Skeletal muscle satellite cell (primary cell): ENCODE measurements around the gene GH2.
"Not testable (repeated sequence)": the region's sequence is repeated elsewhere in the genome, so short reads cannot be mapped to it uniquely, and the experiment has no call there.

Experiments
- H3K27me3 ChIP-seq: 2 replicates; pipeline ENCODE4 v1.7.0; 2013; ENCODE audit warnings: low read length; ENCODE audit not compliant: control insufficient read depth, insufficient read depth
- H3K36me3 ChIP-seq: 2 replicates; pipeline ENCODE4 v1.7.0; 2013; ENCODE audit warnings: mild to moderate bottlenecking, control low read depth, low read length; ENCODE audit not compliant: insufficient read depth
- H3K4me1 ChIP-seq: 2 replicates; pipeline ENCODE4 v1.7.0; 2013; ENCODE audit warnings: low read length; ENCODE audit not compliant: control insufficient read depth, insufficient read depth
- H3K4me2 ChIP-seq: 2 replicates; pipeline ENCODE4 v1.7.0; 2013; ENCODE audit warnings: mild to moderate bottlenecking, low read length
- H3K4me3 ChIP-seq: 2 replicates; pipeline ENCODE4 v1.7.0; 2013; ENCODE audit warnings: low read length
- H3K9ac ChIP-seq: 2 replicates; pipeline ENCODE4 v1.7.0; 2013; ENCODE audit warnings: mild to moderate bottlenecking, low read depth, low read length, moderate library complexity
- H3K9me3 ChIP-seq: replicated peaks from 2 replicates; pipeline ENCODE4 v1.7.0; 2013; ENCODE audit warnings: mild to moderate bottlenecking, control low read depth, low read length

The GH2 gene

DNA sequence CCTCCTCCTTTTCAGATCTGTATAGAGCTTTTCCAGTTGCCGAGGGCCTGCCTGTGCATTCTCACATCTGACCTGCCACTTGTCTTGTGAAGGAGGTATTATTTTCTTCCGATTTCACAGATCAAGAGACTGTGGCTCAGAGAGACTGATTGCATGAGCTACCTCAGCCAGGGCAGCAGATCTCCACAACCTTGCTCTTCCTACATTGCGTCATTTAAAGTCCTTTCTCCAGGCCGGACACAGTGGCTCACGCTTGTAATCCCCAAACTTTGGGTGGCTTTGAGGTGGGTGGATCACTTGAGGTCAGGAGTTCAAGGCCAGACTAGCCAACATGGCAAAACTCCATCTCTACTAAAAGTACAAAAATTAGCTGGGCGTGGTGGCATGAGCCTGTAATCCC, 38.3 kb upstream of the GH2 start:
- not testable (repeated sequence) for H3K4me3 ChIP-seq, H3K4me1 ChIP-seq, H3K9me3 ChIP-seq, H3K4me2 ChIP-seq, H3K36me3 ChIP-seq, H3K9ac ChIP-seq
- peaks cover 27% of the 10 kb centered on the region for H3K27me3 ChIP-seq

DNA sequence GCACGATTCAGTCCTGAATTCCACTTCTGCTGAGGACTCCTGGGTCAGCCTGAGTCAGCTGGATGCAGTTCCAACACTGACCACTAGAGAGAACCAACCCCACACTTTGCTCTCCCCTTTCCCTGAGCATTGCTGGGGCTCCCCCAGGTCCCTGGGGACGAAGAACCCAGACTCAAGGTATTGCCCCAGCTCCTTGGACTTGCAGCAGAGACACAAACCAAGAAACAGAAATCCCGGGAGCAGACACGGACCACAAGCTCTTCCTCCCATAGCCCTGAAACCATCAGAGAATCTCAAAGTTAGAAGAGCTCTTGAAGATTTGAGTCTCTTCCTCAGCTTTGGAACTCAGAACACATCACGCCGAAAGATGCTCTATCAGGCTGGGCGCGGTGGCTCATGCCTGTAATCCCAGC, 37.6 kb upstream of the GH2 start:
- H3K27me3 ChIP-seq: peaks cover 29% of the 10 kb centered on the region
- no peaks in the 10 kb centered on the region for H3K36me3 ChIP-seq
- H3K4me2 ChIP-seq: no peak overlapping the region
- no peak overlapping the region for H3K4me3 ChIP-seq
- no peak overlapping the region for H3K9ac ChIP-seq
- no peaks in the 10 kb centered on the region for H3K4me1 ChIP-seq
- no peaks in the 10 kb centered on the region for H3K9me3 ChIP-seq

DNA sequence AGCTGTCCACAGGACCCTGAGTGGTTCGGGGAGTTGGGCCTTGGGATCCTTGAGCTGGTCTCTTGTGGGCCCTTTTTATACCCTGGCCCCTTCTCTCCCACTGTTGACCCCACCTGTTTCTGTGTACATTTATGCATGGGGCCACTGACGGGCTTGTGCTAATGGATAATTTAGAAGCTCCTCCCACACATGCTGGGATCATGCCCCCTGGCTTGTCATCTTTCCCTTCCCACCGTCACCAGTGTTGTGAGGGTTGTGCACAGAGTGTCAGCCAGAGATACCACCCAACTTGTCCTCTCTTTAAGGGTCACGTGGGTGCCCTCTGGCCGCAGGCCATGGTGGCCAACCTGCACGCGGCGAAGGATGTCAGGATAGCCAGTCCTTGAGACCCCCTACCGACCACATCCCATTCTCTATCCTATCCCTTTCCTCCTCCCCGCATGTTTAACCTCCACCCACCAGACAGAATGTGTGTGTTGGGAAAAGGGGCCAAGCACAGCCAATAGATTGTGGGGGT, 37.1 kb upstream of the GH2 start, which contains the start of gene GH1:
Gene GH1 (minus strand): TSS at position 51 of the 517 bp plus-strand sequence. CDS start 63 bp downstream, outside the sequence.
- H3K4me3 ChIP-seq, H3K4me1 ChIP-seq, H3K9me3 ChIP-seq, H3K4me2 ChIP-seq, H3K36me3 ChIP-seq, H3K9ac ChIP-seq: not testable (repeated sequence)
- peaks cover 31% of the 10 kb centered on the region for H3K27me3 ChIP-seq

DNA sequence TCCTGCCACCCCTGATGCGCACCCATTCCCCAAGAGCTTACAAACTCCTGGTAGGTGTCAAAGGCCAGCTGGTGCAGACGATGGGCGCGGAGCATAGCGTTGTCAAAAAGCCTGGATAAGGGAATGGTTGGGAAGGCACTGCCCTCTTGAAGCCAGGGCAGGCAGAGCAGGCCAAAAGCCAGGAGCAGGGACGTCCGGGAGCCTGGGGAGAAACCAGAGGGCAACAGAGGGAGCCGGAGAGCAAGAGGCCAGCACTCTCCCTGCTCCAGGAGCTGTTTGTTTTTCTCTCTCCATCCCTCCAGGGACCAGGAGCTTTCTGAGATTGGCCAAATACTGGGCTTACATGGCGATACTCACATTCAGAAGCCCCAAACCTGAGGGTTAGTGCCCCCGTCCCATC, 36.6 kb upstream of the GH2 start:
- Histone ChIP-seq H3K36me3 (no peaks in the 10 kb centered on the region), H3K9me3 (no peaks in the 10 kb centered on the region), H3K27me3 (peaks cover 37% of the 10 kb centered on the region), H3K4me1 (no peaks in the 10 kb centered on the region), H3K4me3 (no peak overlapping the region), H3K9ac (no peak overlapping the region), H3K4me2 (no peak overlapping the region)

DNA sequence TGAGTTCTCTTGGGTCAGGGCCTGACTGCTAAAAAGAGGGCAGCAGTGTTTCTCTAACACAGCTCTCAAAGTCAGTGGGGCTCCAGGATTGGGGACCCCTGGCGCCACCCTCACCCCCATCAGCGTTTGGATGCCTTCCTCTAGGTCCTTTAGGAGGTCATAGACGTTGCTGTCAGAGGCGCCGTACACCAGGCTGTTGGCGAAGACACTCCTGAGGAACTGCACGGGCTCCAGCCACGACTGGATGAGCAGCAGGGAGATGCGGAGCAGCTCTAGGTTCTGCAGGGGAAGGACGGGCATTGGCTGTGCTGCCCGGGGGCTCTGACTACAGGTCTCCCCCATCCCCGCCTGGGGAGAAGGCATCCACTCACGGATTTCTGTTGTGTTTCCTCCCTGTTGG, 35.9 kb upstream of the GH2 start:
- Histone ChIP-seq H3K9ac (no peak overlapping the region), H3K9me3 (no peaks in the 10 kb centered on the region), H3K4me2 (no peak overlapping the region), H3K36me3 (no peaks in the 10 kb centered on the region), H3K4me3 (no peak overlapping the region), H3K4me1 (no peaks in the 10 kb centered on the region), H3K27me3 (peaks cover 41% of the 10 kb centered on the region)

DNA sequence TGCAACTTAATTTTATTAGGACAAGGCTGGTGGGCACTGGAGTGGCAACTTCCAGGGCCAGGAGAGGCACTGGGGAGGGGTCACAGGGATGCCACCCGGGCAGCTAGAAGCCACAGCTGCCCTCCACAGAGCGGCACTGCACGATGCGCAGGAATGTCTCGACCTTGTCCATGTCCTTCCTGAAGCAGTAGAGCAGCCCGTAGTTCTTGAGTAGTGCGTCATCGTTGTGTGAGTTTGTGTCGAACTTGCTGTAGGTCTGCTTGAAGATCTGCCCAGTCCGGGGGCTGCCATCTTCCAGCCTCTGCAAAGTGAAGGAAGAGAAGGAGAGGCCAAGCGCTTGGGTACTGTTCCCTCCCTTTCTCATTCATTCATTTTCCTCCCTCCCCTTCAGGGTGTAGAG, 35.5 kb upstream of the GH2 start:
- H3K27me3 ChIP-seq: peaks cover 45% of the 10 kb centered on the region
- not testable (repeated sequence) for H3K9ac ChIP-seq, H3K9me3 ChIP-seq, H3K4me2 ChIP-seq, H3K4me3 ChIP-seq, H3K36me3 ChIP-seq, H3K4me1 ChIP-seq

DNA sequence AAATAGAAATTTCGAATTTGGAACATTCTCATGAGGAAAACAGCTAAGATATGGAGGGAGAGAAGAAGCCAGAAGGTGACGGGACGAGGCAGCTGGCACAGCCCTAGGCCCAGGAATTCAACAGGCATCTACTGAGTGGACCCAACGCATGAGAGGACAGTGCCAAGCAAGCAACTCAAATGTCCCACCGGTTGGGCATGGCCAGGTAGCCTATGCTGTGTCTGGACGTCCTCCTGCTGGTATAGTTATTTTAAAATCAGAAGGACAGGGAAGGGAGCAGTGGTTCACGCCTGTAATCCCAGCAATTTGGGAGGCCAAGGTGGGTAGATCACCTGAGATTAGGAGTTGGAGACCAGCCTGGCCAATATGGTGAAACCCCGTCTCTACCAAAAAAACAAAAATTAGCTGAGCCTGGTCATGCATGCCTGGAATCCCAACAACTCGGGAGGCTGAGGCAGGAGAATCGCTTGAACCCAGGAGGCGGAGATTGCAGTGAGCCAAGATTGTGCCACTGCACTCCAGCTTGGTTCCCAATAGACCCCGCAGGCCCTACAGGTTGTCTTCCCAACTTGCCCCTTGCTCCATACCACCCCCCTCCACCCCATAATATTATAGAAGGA, 34.9 kb upstream of the GH2 start:
- no peaks in the 10 kb centered on the region for H3K9me3 ChIP-seq
- peaks cover 48% of the 10 kb centered on the region for H3K27me3 ChIP-seq
- no peaks in the 10 kb centered on the region for H3K36me3 ChIP-seq

DNA sequence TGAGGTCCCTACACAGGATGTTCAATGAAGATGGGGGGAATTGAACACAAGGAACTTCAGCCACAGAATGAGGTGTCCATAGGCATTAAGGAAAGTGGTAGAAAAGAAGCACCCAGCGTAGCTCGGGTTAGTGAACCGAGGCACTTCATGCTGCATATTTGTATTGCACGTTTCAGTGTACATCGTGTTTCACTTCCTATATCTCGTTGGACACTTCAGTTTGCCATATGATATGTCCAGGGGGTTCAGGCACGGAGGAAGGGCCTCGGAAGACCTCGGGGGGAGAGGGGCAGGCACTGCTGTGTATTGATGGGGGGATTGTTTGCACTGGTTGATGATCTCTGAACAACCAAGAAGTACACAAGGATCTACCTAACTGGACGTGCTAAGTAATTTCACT, 34.0 kb upstream of the GH2 start:
- H3K9ac ChIP-seq, H3K9me3 ChIP-seq, H3K4me3 ChIP-seq, H3K4me2 ChIP-seq, H3K36me3 ChIP-seq, H3K4me1 ChIP-seq: not testable (repeated sequence)
- peaks cover 48% of the 10 kb centered on the region for H3K27me3 ChIP-seq

More for the DNA sequence above, 34.9 kb upstream of the GH2 start:
- H3K9ac ChIP-seq: no peak overlapping the region
- no peaks in the 10 kb centered on the region for H3K4me1 ChIP-seq
- no peak overlapping the region for H3K4me3 ChIP-seq
- no peak overlapping the region for H3K4me2 ChIP-seq

DNA sequence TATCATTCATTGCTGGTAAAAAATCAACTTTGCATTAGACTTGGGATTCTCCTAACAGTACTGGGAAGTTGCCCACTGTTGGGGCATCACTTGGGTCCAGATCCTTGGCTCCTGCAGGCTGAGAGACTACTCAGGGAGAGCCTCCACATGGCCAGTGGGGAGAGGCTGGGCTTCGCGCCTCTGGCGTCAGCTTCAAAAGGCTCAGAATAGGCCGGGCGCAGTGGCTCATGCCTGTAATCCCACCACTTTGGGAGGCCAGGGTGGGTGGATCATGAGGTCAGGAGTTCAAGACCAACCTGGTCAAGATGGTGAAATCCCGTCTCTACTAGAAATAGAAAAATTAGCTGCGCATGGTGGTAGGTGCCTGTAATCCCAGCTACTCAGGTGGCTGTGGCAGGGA, 32.7 kb upstream of the GH2 start:
- Histone ChIP-seq H3K4me2 (no peak overlapping the region), H3K4me1 (no peaks in the 10 kb centered on the region), H3K9ac (no peak overlapping the region)

DNA sequence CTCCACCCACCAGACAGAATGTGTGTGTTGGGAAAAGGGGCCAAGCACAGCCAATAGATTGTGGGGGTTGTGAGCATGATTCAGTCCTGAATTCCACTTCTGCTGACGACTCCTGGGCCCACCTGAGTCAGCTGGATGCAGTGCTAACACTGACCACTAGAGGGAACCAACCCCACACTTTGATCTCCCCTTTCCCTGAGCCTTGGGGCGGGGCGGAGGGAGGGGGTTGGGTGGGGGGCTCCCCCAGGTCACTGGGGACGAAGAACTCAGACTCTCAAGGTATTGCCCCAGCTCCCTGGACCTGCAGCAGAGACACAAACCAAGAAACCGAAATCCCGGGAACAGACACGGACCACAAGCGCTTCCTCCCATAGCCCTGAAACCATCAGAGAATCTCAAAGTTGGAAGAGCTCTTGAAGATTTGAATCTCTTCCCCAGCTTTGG, 29.9 kb upstream of the GH2 start:
- H3K4me2 ChIP-seq: no peak overlapping the region
- peaks cover 70% of the 10 kb centered on the region for H3K27me3 ChIP-seq
- no peak overlapping the region for H3K9ac ChIP-seq
- H3K36me3 ChIP-seq: no peaks in the 10 kb centered on the region
- H3K9me3 ChIP-seq: no peaks in the 10 kb centered on the region
- H3K4me1 ChIP-seq: no peaks in the 10 kb centered on the region
- no peak overlapping the region for H3K4me3 ChIP-seq

More for the DNA sequence above, 32.7 kb upstream of the GH2 start:
- no peak overlapping the region for H3K4me3 ChIP-seq
- H3K36me3 ChIP-seq: no peaks in the 10 kb centered on the region
- no peaks in the 10 kb centered on the region for H3K9me3 ChIP-seq
- peaks cover 59% of the 10 kb centered on the region for H3K27me3 ChIP-seq

DNA sequence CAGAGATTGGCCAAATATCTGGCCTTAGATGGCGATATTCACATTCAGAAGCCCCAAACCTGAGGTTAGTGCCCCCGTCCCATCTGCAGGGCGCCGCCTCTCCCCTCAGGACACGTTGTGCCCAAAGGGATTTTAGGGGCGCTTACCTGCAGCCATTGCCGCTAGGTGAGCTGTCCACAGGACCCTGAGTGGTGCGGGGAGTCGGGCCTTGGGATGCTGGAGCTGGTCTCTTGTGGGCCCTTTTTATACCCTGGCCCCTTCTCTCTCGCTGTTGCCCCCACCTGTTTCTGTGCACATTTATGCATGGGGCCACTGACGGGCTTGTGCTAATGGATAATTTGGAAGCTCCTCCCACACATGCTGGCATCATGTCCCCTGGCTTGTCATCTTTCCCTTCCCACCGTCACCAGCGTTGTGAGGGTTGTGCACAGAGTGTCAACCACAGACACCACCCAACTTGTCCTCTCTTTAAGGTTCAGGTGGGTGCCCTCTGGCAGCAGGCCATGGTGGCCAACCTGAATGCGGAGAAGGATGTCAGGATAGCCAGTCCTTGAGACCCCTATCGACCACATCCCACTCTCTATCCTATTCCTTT, 29.4 kb upstream of the GH2 start, which contains the start of gene CSHL1:
Gene CSHL1 (minus strand): TSS at position 218 of the 595 bp plus-strand sequence. CDS start 62 bp downstream, at position 156.
- no peak within 1 kb of the TSS for H3K4me3 ChIP-seq
- H3K27me3 ChIP-seq: peaks cover 67% of the 10 kb centered on the region
- no peak within 1 kb of the TSS for H3K9ac ChIP-seq
- H3K36me3 ChIP-seq: no peaks in the 10 kb centered on the region
- no peaks in the 10 kb centered on the region for H3K4me1 ChIP-seq
- no peak within 1 kb of the TSS for H3K4me2 ChIP-seq
- H3K9me3 ChIP-seq: no peaks in the 10 kb centered on the region

DNA sequence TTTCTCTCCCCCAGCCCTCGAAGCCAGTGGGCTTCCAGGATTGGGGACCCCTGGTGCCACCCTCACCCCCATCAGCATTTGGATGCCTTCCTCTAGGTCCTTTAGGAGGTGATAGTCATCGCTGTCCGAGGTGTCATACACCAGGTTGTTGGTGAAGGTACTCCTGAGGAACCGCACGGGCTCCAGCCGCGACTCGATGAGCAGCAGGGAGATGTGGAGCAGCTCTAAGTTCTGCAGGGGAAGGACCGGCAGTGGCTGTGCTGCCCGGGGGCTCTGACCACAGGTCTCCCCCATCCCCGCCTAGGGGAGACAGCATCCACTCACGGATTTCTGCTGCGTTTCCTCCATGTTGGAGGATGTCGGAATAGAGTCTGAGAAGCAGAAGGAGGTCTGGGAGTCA, 28.4 kb upstream of the GH2 start:
- Histone ChIP-seq H3K4me2 (no peak overlapping the region), H3K4me1 (no peaks in the 10 kb centered on the region), H3K9ac (no peak overlapping the region), H3K4me3 (no peak overlapping the region), H3K27me3 (peaks cover 63% of the 10 kb centered on the region), H3K36me3 (no peaks in the 10 kb centered on the region), H3K9me3 (no peaks in the 10 kb centered on the region)
